Measurements from ENCODE around the gene SP4.

Gene SP4

GRCh38 chr7:21454906-21455305 is 27.0 kb downstream of the SP4 start:
- no peak overlapping the region for H3K4me2 ChIP-seq
- no peaks in the 10 kb centered on the region for H3K79me2 ChIP-seq (ENCODE audit: insufficient read depth, low read depth)
- H3K9ac ChIP-seq, result no peak overlapping the region
- H3K4me3 ChIP-seq (IDR thresholded peaks at IDR 0.05; ENCODE audit: insufficient read depth, low read depth, low read length), result no peak overlapping the region
- H3K36me3 ChIP-seq (ENCODE audit: insufficient read depth), result no peaks in the 10 kb centered on the region
- no peak for TF ChIP-seq CTCF (conservative IDR thresholded peaks at IDR 0.05; ENCODE audit: low read depth, low read length)
- H4K20me1 ChIP-seq (ENCODE audit: insufficient read depth), result no peaks in the 10 kb centered on the region
- H3K4me1 ChIP-seq (ENCODE audit: low read depth, poor library complexity, severe bottlenecking), result no peaks in the 10 kb centered on the region
- H3K27ac ChIP-seq, result no peak overlapping the region
- H2AFZ ChIP-seq (ENCODE audit: low read depth), result no peak overlapping the region
- H3K27me3 ChIP-seq (ENCODE audit: insufficient read depth, low read depth), result no peaks in the 10 kb centered on the region

- Histone ChIP-seq H4K20me1 (ENCODE audit: insufficient read depth) (no peaks in the 10 kb centered on the region), H3K9ac (no peak overlapping the region), H2AFZ (ENCODE audit: low read depth) (no peak overlapping the region), H3K4me1 (ENCODE audit: low read depth, poor library complexity, severe bottlenecking) (no peaks in the 10 kb centered on the region), H3K27me3 (ENCODE audit: insufficient read depth, low read depth) (no peaks in the 10 kb centered on the region), H3K36me3 (ENCODE audit: insufficient read depth) (no peaks in the 10 kb centered on the region), H3K4me3 (IDR thresholded peaks at IDR 0.05; ENCODE audit: insufficient read depth, low read depth, low read length) (no peak overlapping the region), H3K27ac (no peak overlapping the region), H3K4me2 (no peak overlapping the region), H3K79me2 (ENCODE audit: insufficient read depth, low read depth) (no peaks in the 10 kb centered on the region)
- TF ChIP-seq CTCF (conservative IDR thresholded peaks at IDR 0.05; ENCODE audit: low read depth, low read length), result no peak
Observed at GRCh38 chr7:21461282-21461681, 33.4 kb downstream of the SP4 start.

DNA sequence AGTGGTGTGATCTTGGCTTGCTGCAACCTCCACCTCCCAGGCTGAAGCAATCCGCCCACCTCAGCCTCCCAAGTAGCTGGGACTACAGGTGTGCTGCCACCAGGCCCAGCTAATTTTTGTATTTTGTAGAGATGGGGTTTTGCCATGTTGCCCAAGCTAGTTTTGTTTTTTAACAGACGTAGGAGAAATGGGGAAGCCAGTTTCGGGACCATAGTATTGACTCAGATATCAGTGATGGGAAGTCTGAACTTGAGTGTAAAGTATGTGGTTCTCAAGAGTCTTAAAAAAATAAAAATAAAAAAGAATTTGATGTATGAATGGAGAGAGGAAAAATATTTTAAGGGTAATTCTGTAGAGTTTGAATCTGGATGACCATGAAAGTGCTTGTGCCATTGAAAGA is 34.2 kb downstream of the SP4 start:
- no peak overlapping the region for H3K27ac ChIP-seq

DNA sequence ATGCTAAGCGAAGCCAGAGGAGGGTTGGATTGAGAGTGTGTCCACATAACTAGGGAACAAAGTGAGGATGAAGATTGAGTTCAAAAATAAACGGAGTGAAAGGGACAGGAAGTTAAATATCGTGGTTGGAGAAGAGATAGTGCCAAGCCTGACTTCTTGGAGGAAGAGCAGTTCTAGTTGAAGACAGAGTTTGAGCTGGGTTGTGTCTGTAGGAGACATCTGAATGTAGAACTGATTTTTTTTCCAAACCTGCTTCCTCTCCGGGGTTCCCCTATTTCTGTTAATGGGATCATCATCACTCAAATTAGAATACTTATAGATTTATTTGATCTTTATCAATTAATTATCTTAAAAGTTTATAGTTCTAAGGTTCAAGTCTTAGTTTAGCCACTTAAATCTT is 35.6 kb downstream of the SP4 start:
- no peaks in the 10 kb centered on the region for H3K79me2 ChIP-seq (ENCODE audit: insufficient read depth, low read depth)
- H3K9ac ChIP-seq, result no peak overlapping the region
- no peak for TF ChIP-seq CTCF (conservative IDR thresholded peaks at IDR 0.05; ENCODE audit: low read depth, low read length)
- no peaks in the 10 kb centered on the region for H3K36me3 ChIP-seq (ENCODE audit: insufficient read depth)
- H2AFZ ChIP-seq (ENCODE audit: low read depth), result no peak overlapping the region
- H3K4me3 ChIP-seq (IDR thresholded peaks at IDR 0.05; ENCODE audit: insufficient read depth, low read depth, low read length), result no peak overlapping the region
- no peaks in the 10 kb centered on the region for H4K20me1 ChIP-seq (ENCODE audit: insufficient read depth)
- no peaks in the 10 kb centered on the region for H3K27me3 ChIP-seq (ENCODE audit: insufficient read depth, low read depth)
- H3K4me1 ChIP-seq (ENCODE audit: low read depth, poor library complexity, severe bottlenecking), result no peaks in the 10 kb centered on the region
- H3K27ac ChIP-seq, result no peak overlapping the region
- H3K4me2 ChIP-seq, result no peak overlapping the region

More for the DNA sequence above, 34.2 kb downstream of the SP4 start:
- Histone ChIP-seq H3K4me2 (no peak overlapping the region), H3K36me3 (ENCODE audit: insufficient read depth) (no peaks in the 10 kb centered on the region), H3K27me3 (ENCODE audit: insufficient read depth, low read depth) (no peaks in the 10 kb centered on the region), H3K4me3 (IDR thresholded peaks at IDR 0.05; ENCODE audit: insufficient read depth, low read depth, low read length) (no peak overlapping the region), H2AFZ (ENCODE audit: low read depth) (no peak overlapping the region), H3K79me2 (ENCODE audit: insufficient read depth, low read depth) (no peaks in the 10 kb centered on the region), H3K4me1 (ENCODE audit: low read depth, poor library complexity, severe bottlenecking) (no peaks in the 10 kb centered on the region), H4K20me1 (ENCODE audit: insufficient read depth) (no peaks in the 10 kb centered on the region), H3K9ac (no peak overlapping the region)
- TF ChIP-seq CTCF (conservative IDR thresholded peaks at IDR 0.05; ENCODE audit: low read depth, low read length), result no peak

DNA sequence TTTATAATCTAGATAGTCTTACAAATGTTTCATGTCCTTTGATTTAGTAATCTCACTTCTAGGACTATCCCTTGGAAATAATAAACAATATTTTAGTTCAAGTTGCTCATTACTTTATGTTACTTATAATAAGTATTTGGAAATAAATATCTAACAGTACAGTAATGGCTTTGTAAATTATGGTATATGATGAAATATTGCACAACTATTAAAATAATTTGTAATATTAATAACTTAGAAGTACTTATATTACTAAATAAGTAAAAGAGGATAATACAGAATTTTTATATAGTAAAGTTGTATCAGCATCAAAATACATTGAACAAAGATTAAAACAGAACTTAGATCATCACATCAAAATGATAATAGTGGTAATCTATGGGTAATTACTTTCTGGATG is 41.1 kb downstream of the SP4 start:
- Histone ChIP-seq H3K36me3 (ENCODE audit: insufficient read depth) (no peaks in the 10 kb centered on the region), H3K4me2 (no peak overlapping the region), H3K9ac (no peak overlapping the region), H3K27ac (no peak overlapping the region), H3K4me1 (ENCODE audit: low read depth, poor library complexity, severe bottlenecking) (no peaks in the 10 kb centered on the region), H3K79me2 (ENCODE audit: insufficient read depth, low read depth) (no peaks in the 10 kb centered on the region), H3K4me3 (IDR thresholded peaks at IDR 0.05; ENCODE audit: insufficient read depth, low read depth, low read length) (no peak overlapping the region), H4K20me1 (ENCODE audit: insufficient read depth) (no peaks in the 10 kb centered on the region), H3K27me3 (ENCODE audit: insufficient read depth, low read depth) (no peaks in the 10 kb centered on the region), H2AFZ (ENCODE audit: low read depth) (no peak overlapping the region)
- no peak for TF ChIP-seq CTCF (conservative IDR thresholded peaks at IDR 0.05; ENCODE audit: low read depth, low read length)
